SHP77 (cell line): ENCODE measurements around the gene C2.
"Not testable (repeated sequence)": the region's sequence is repeated elsewhere in the genome, so short reads cannot be mapped to it uniquely, and the experiment has no call there.

Experiments used
- DNase-seq, 2 experiments: peaks; one replicate each; lab custom pipeline; 2025; lab: John Stamatoyannopoulos, UW

The C2 gene

DNA sequence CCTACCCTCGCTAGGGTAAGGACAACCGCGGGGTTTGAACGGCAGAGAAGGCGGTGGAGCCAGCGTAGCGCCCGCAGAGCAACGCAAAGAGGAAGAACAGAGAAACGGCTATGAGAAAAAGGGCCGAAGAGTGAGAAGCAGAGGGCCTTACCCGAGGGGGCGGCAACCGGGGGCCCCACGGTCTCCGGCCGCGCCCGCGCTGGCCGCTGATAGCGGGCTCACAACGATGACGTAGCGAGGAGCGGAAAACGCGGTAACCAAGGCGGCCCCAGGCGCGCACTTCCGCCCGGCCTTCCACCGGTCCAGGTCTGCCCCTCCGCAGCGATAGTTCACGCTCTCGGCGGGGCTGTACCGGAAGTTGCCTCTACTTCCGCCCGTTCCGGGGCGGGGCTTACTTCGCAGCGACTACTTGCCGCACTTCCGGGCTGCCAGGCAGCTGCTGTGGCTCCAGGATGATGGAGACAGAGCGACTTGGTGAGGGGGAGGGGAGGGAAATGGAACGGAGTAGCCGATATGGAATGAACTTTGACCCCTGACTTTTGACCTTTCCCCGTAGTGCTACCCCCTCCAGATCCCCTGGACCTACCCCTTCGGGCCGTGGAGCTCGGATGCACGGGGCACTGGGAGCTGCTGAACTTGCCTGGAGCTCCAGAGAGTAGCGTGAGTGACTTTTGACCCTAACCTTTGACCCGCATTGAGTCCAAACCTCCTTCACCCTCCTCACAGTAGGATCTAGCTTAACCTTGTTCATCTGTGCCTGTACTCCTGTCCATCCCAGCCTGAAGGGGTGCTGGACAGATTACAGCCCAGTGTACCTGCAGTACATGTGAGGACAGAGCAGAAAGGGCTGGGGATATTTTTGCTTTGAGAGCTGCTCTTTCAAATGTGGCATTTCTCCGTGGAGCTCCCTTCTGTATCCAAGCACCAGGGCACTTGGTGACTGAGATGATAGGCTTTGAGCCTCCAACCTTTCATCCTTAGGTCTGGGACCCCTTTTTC lies 31.5 kb downstream of the C2 start, which contains the start of the genes NELFE and SKIC2:
Gene NELFE (minus strand): TSS at position 231 of the 999 bp plus-strand sequence. CDS start 525 bp downstream, outside the sequence.
Gene SKIC2 (plus strand): TSS at position 435 of the 999 bp plus-strand sequence. CDS start 18 bp downstream, at position 453.
- peak; percentile 95 to 97 for DNase-seq

- DNase-seq, result no peak
These were observed 34.1 kb downstream of the C2 start for GRCh38 chr6:31961616-31962015.

GRCh38 chr6:31963921-31964320 lies 36.4 kb downstream of the C2 start:
- DNase-seq, result no peak

DNA sequence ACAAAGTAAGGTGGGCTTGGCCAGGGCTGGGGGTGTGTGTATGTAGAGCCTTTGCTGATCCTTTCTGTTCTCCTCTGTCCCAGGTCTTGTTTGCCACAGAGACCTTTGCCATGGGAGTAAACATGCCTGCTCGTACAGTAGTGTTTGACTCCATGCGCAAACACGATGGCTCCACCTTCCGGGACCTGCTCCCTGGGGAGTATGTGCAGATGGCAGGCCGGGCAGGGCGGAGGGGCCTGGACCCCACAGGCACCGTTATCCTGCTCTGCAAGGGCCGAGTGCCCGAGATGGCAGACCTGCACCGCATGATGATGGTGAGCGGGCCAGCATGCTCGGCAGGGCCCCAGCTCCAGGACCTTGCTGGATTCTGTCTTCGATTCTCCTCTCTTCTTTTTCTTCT lies 38.2 kb downstream of the C2 start:
- DNase-seq, result no peak

GRCh38 chr6:31966506-31966905 lies 39.0 kb downstream of the C2 start:
- DNase-seq, result no peak

DNA sequence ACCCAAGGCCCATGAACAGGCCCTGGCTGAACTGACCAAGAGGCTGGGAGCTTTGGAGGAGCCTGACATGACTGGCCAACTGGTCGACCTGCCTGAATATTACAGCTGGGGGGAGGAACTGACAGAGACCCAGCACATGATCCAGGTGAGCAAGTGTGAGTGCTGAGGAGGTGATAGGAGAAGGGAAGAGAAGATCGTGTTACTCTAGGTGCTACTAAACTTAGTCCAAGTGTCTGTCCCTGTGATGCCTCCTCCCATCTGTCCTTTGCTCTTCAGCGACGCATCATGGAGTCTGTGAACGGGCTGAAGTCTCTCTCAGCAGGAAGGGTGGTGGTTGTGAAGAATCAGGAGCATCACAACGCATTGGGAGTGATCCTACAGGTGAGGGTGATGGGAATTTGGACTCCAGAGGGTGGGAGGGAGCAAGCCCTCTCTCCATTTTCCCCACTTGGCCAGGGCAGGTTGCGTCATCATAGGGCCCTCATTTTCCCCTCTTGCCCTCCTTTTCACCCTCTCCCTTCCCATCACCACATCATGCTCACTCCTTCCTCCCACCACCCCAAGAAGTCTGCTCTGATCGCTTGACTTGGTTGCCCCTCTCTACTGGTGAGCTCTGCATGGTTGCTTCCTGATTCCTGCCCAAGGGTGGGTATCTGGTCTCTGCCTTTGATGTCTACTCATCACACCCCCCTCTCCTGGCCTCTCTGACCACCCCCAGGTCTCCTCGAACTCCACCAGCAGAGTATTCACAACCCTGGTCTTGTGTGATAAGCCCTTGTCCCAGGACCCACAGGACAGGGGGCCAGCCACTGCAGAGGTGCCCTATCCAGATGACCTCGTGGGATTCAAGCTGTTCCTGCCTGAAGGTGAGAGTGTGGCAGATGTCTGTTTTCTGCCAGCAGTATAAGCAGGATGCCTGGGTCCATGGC lies 39.7 kb downstream of the C2 start:
- no peak for DNase-seq

- no peak for DNase-seq
These were observed 40.4 kb downstream of the C2 start for GRCh38 chr6:31967926-31968320.

DNA sequence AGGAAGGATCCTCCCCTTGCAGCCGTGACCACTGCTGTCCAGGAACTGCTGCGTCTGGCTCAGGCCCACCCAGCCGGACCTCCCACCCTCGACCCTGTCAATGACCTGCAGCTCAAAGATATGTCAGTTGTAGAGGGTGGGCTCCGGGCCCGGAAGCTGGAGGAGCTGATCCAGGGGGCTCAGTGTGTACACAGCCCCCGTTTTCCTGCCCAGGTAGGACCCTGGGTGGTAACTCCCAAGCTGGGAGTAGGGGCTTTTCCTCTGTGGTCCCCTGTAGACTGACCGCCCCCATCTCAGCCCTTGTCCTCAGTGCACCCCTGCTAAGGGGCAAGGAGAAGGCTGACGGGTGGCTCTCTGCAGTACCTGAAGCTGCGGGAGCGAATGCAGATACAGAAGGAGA lies 40.8 kb downstream of the C2 start:
- DNase-seq, result no peak

GRCh38 chr6:31968791-31969711 lies 41.5 kb downstream of the C2 start:
- no peak for DNase-seq

GRCh38 chr6:31969712-31970603 lies 42.4 kb downstream of the C2 start:
- DNase-seq, result no peak

DNA sequence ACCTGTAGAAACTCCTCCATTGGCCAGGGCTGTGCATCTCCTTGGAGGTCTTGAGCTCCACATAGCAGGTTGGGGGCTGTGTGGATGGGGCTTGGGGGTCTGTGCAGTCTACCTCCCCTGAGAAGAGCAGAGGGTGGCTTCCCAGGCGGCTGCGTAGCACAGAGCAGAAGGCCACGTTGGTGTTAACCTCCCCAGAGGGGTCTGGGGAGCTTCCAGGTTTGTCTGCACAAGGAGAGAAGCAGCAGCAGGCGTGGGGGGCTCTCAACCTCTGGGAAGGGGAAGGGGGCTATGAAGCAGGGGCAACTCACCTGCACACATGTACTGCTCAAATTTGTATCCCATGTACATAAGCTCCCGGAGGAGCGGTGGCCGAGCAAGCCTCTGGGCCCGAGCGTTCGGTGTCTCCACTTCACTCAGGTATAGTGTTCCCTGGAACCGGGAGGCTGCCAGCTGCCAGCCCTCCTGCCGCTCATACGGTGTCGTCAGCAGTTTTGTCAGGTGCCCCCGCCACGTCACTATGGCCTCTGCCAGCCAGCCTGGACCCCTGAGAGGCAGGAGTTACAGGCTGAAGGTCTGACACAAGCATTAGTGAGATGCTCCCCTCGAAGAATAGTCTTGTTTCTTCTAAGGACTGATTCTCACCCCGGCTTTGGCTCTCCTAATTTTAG lies 43.2 kb downstream of the C2 start:
- DNase-seq, result peak; percentile 34 to 63

- DNase-seq, result no peak
These were observed 43.9 kb downstream of the C2 start for GRCh38 chr6:31971279-31971992.

- peak; percentile 97 to 99 for DNase-seq
These were observed 44.6 kb downstream of the C2 start, which contains the start of gene DXO for GRCh38 chr6:31971993-31972708. DXO (minus strand) TSS chr6:31972138; CDS start chr6:31971675, 463 bp downstream.

GRCh38 chr6:31972709-31973350 lies 45.3 kb downstream of the C2 start:
- no peak for DNase-seq

GRCh38 chr6:31976065-31976464 lies 48.5 kb downstream of the C2 start:
- not testable (repeated sequence) for DNase-seq

DNA sequence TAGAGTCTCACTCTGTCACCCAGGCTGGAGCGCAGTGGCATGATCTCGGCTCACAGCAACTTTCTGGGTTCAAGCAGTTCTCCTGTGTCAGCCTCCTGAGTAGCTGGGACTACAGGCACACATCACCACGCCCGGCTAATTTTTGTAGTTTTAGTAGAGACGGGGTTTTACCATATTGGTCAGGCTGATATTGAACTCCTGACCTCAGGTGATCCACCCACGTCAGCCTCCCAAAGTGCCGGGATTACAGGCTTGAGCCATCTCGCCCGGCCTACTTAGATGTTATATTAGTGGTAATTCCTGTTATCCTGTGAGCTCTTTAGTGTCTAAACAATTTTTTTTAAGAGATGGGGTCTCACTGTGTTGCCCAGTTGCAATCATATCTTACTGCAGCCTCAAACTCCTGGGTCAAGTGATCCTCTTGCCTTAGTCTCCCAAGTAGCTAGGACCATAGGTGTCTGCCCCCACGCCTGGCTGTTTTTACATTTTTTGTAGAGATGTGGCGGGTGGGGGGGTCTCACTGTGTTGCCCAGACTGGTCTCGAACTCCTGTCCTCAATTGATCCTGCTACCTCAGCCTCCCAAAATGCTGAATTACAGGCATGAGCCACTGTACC lies 50.4 kb downstream of the C2 start:
- no peak for DNase-seq

DNA sequence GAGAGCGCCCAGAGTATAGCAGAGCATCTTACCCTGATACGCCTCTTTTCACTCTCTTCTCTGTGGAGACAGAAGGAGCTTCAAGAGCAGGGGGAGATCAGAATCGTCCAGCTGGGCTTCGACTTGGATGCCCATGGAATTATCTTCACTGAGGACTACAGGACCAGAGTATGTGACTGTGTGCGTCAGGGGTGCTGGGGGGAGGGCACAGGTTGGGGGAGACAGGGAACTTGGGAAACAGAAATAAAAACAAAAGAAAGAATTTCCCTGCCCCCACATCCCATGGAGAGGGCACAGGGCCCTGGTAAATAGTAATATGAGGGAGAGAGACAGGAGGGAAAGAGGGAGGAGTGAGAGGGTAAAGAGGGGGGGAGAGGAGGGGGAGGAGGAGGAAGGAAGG lies 51.3 kb downstream of the C2 start:
- no peak for DNase-seq
